ENCODE measurements around the gene TMIE.

Gene TMIE

GRCh38 chr3:46709721-46710120, 8.5 kb downstream of the TMIE start:
- no peak for DNase-seq

- DNase-seq = no peak
Observed at GRCh38 chr3:46710229-46710628, 9.0 kb downstream of the TMIE start.

- DNase-seq = no peak
Observed at GRCh38 chr3:46710671-46711295, 9.6 kb downstream of the TMIE start.

GRCh38 chr3:46711305-46711704, 10.1 kb downstream of the TMIE start:
- no peak for DNase-seq

GRCh38 chr3:46711760-46712159, 10.6 kb downstream of the TMIE start:
- DNase-seq = no peak

- no peak for DNase-seq
Observed at GRCh38 chr3:46712191-46713049, 11.2 kb downstream of the TMIE start.

- DNase-seq = no peak
Observed at GRCh38 chr3:46713050-46713897, 12.1 kb downstream of the TMIE start.

GRCh38 chr3:46713898-46714552, 12.8 kb downstream of the TMIE start:
- DNase-seq = no peak

- DNase-seq = no peak
Observed at GRCh38 chr3:46714728-46715506, 13.7 kb downstream of the TMIE start.

GRCh38 chr3:46715507-46716175, 14.4 kb downstream of the TMIE start:
- no peak for DNase-seq

GRCh38 chr3:46716461-46717441, 15.6 kb downstream of the TMIE start:
- no peak for DNase-seq

- no peak for DNase-seq
Observed at GRCh38 chr3:46717447-46718231, 16.4 kb downstream of the TMIE start, which contains the start of gene PRSS50. TSS of gene PRSS50 (minus strand) at chr3:46717869. CDS start at chr3:46717824, 45 bp downstream.

- no peak for DNase-seq
Observed at GRCh38 chr3:46719044-46719565, 17.9 kb downstream of the TMIE start.

- no peak for DNase-seq
Observed at GRCh38 chr3:46719735-46720271, 18.6 kb downstream of the TMIE start.

GRCh38 chr3:46721009-46721408, 19.8 kb downstream of the TMIE start:
- DNase-seq = no peak

GRCh38 chr3:46722443-46722842, 21.3 kb downstream of the TMIE start:
- DNase-seq = no peak

GRCh38 chr3:46724424-46724823, 23.2 kb downstream of the TMIE start:
- no peak for DNase-seq

GRCh38 chr3:46725621-46726314, 24.6 kb downstream of the TMIE start:
- no peak for DNase-seq

Data from NCI-H82 (cell line).